GM23338 (cell line): ENCODE measurements around the gene GRIPAP1. TPM values are rescaled to one million over a fixed set of nuclear protein-coding genes. Genes with fewer than 3 reads are reported as not detected.

Experiments
- ATAC-seq: fragments of 200-7000 bp; cut with Tn5 transposase; 3 replicates; pipeline ENCODE4 v1.9.1; 2020
- DNase-seq: peaks from one replicate; pipeline ENCODE4 v3.0.0-alpha.2; 2015; ENCODE audit warnings: low spot score
- H2AFZ ChIP-seq: fragments of 200-600 bp; sonication (generic); 2 replicates; pipeline ENCODE4 v1.8.0; 2016; ENCODE audit warnings: antibody characterized with exemption, mild to moderate bottlenecking, moderate library complexity
- H3F3A ChIP-seq: fragments of 200-600 bp; sonication (generic); replicated peaks from 2 replicates; pipeline ENCODE4 v1.8.0; 2017; ENCODE audit warnings: antibody characterized with exemption, mixed run types, low read depth
- H3K27ac ChIP-seq: fragments of 200-600 bp; sonication (generic); 2 replicates; pipeline ENCODE4 v1.6.1; 2016; ENCODE audit warnings: low read depth
- H3K27me3 ChIP-seq: fragments of 200-600 bp; sonication (generic); 2 replicates; pipeline ENCODE4 v1.8.0; 2016; ENCODE audit warnings: mild to moderate bottlenecking, mixed run types, moderate library complexity; ENCODE audit not compliant: insufficient read depth
- H3K36me3 ChIP-seq: fragments of 200-600 bp; sonication (generic); 2 replicates; pipeline ENCODE4 v1.8.0; 2016; ENCODE audit warnings: mild to moderate bottlenecking; ENCODE audit not compliant: insufficient read depth
- H3K4me1 ChIP-seq: fragments of 200-600 bp; sonication (generic); 2 replicates; pipeline ENCODE4 v1.8.0; 2016; ENCODE audit warnings: mild to moderate bottlenecking, moderate library complexity; ENCODE audit not compliant: insufficient read depth
- H3K4me2 ChIP-seq: fragments of 200-600 bp; sonication (generic); 2 replicates; pipeline ENCODE4 v1.7.1; 2017; ENCODE audit warnings: mixed run types
- H3K4me3 ChIP-seq: fragments of 200-600 bp; sonication (generic); 2 replicates; pipeline ENCODE4 v1.6.1; 2016; ENCODE audit warnings: mixed run types
- H3K79me2 ChIP-seq: fragments of 200-600 bp; sonication (generic); replicated peaks from 2 replicates; pipeline ENCODE4 v1.8.0; 2017; ENCODE audit warnings: mild to moderate bottlenecking; ENCODE audit not compliant: insufficient read depth
- H3K9me2 ChIP-seq: fragments of 200-600 bp; sonication (generic); 2 replicates; pipeline ENCODE4 v1.8.0; 2017; ENCODE audit not compliant: insufficient read depth
- H4K20me1 ChIP-seq: fragments of 200-600 bp; sonication (generic); replicated peaks from 2 replicates; pipeline ENCODE4 v1.8.0; 2017; ENCODE audit warnings: mild to moderate bottlenecking; ENCODE audit not compliant: insufficient read depth
- H3K27ac Mint-ChIP-seq: 2 replicates; pipeline ENCODE4 v1.8.0; 2020; ENCODE audit warnings: inconsistent platforms, mild to moderate bottlenecking, moderate library complexity, mixed read lengths
- H3K27me3 Mint-ChIP-seq: 3 replicates; pipeline ENCODE4 v1.8.0; 2022; ENCODE audit warnings: low read depth, mild to moderate bottlenecking, moderate library complexity, mixed read lengths, inconsistent platforms; ENCODE audit not compliant: insufficient read depth, poor library complexity
- H3K36me3 Mint-ChIP-seq: 3 replicates; pipeline ENCODE4 v1.8.0; 2021; ENCODE audit warnings: low read depth, mild to moderate bottlenecking, inconsistent platforms, moderate library complexity, mixed read lengths
- H3K4me1 Mint-ChIP-seq: 3 replicates; pipeline ENCODE4 v1.8.0; 2020; ENCODE audit warnings: mild to moderate bottlenecking, inconsistent platforms, mixed read lengths
- H3K4me3 Mint-ChIP-seq: 3 replicates; pipeline ENCODE4 v1.8.0; 2021; ENCODE audit warnings: moderate library complexity, mild to moderate bottlenecking, inconsistent platforms, mixed read lengths
- H3K9me3 Mint-ChIP-seq: 3 replicates; pipeline ENCODE4 v1.8.0; 2020; ENCODE audit warnings: moderate library complexity, mild to moderate bottlenecking, inconsistent platforms, mixed read lengths
- CREB1 ChIP-seq: fragments of 250-450 bp; sonication (Bioruptor Pico); IDR thresholded peaks from 2 replicates; pipeline ENCODE4 v1.5.0; 2020; ENCODE audit warnings: low read depth, mild to moderate bottlenecking, moderate library complexity
- EZH2 ChIP-seq: fragments of 200-600 bp; sonication (generic); IDR thresholded peaks from one replicate; pipeline ENCODE4 v1.8.0; 2017; ENCODE audit warnings: antibody characterized with exemption, mild to moderate bottlenecking, low read depth; ENCODE audit not compliant: unreplicated experiment
- EZH2phosphoT487 ChIP-seq: fragments of 200-600 bp; sonication (generic); IDR thresholded peaks from one replicate; pipeline ENCODE4 v1.8.1; 2018; ENCODE audit warnings: antibody characterized with exemption; ENCODE audit not compliant: unreplicated experiment
- NANOG ChIP-seq: IDR thresholded peaks from 2 replicates; pipeline ENCODE4 v1.6.1; 2016; ENCODE audit warnings: antibody characterized with exemption, borderline replicate concordance
- POLR2AphosphoS5 ChIP-seq: IDR thresholded peaks from 2 replicates; pipeline ENCODE4 v1.6.1; 2016; ENCODE audit warnings: antibody characterized with exemption, low read depth
- STAT1 ChIP-seq: IDR thresholded peaks from one replicate; pipeline ENCODE4 v1.6.1; 2016; ENCODE audit warnings: antibody characterized with exemption; ENCODE audit not compliant: unreplicated experiment
- ZNF114 ChIP-seq: fragments of 250-450 bp; sonication (Bioruptor Pico); IDR thresholded peaks from 2 replicates; pipeline ENCODE4 v1.5.0; 2020; ENCODE audit warnings: mild to moderate bottlenecking, moderate library complexity
- ZNF331 ChIP-seq: fragments of 250-450 bp; sonication (Bioruptor Pico); IDR thresholded peaks from 2 replicates; pipeline ENCODE4 v1.5.0; 2020; ENCODE audit warnings: low read depth, mild to moderate bottlenecking, moderate library complexity
- polyA plus RNA-seq: library from polyadenylated mRNA; unstranded; fragments of >200 nt; fragmentation: Nextera tagmentation; extraction: Ambion mirVana; gene quantifications from 2 replicates; pipeline ENCODE4 v1.2.1, GENCODE V29; 2016
- total RNA-seq: library from RNA; depleted of rRNA; stranded (reverse); fragments of >200 nt; shearing (Covaris generic); gene quantifications from 2 replicates; pipeline ENCODE4 v1.2.3, GENCODE V29; 2014
- TF ChIP-seq, protein P1 (sequence below): fragments of 250-450 bp; sonication (Bioruptor Pico); IDR thresholded peaks from 2 replicates; pipeline ENCODE4 v1.5.0; 2020; ENCODE audit warnings: mild to moderate bottlenecking, moderate library complexity
- TF ChIP-seq, protein P2 (sequence below): IDR thresholded peaks from 2 replicates; pipeline ENCODE4 v1.6.1; 2016; ENCODE audit warnings: antibody characterized with exemption
- TF ChIP-seq, protein P3 (sequence below): IDR thresholded peaks from one replicate; pipeline ENCODE4 v1.6.1; 2018; ENCODE audit warnings: antibody characterized with exemption; ENCODE audit not compliant: unreplicated experiment
- TF ChIP-seq, protein P4 (sequence below), 2 experiments: fragments of 200-600 bp in 1 of 2; sonication (generic) in 1 of 2; conservative IDR thresholded peaks; 2 replicates each; pipeline versions ENCODE4 v1.5.1 to v1.6.1; 2016 to 2017; ENCODE audit warnings: antibody characterized with exemption in 2 of 2, low read depth in 2 of 2, mild to moderate bottlenecking in 2 of 2, moderate library complexity in 1 of 2

GRIPAP1 gene
- total and polyA plus RNA-seq, 2 experiments from 2014 or later = 39.1 to 62.2 TPM

GRCh38 chrX:48997865-48998264 is 4.2 kb downstream of the GRIPAP1 start (continued):
- TF ChIP-seq, protein P1, sequence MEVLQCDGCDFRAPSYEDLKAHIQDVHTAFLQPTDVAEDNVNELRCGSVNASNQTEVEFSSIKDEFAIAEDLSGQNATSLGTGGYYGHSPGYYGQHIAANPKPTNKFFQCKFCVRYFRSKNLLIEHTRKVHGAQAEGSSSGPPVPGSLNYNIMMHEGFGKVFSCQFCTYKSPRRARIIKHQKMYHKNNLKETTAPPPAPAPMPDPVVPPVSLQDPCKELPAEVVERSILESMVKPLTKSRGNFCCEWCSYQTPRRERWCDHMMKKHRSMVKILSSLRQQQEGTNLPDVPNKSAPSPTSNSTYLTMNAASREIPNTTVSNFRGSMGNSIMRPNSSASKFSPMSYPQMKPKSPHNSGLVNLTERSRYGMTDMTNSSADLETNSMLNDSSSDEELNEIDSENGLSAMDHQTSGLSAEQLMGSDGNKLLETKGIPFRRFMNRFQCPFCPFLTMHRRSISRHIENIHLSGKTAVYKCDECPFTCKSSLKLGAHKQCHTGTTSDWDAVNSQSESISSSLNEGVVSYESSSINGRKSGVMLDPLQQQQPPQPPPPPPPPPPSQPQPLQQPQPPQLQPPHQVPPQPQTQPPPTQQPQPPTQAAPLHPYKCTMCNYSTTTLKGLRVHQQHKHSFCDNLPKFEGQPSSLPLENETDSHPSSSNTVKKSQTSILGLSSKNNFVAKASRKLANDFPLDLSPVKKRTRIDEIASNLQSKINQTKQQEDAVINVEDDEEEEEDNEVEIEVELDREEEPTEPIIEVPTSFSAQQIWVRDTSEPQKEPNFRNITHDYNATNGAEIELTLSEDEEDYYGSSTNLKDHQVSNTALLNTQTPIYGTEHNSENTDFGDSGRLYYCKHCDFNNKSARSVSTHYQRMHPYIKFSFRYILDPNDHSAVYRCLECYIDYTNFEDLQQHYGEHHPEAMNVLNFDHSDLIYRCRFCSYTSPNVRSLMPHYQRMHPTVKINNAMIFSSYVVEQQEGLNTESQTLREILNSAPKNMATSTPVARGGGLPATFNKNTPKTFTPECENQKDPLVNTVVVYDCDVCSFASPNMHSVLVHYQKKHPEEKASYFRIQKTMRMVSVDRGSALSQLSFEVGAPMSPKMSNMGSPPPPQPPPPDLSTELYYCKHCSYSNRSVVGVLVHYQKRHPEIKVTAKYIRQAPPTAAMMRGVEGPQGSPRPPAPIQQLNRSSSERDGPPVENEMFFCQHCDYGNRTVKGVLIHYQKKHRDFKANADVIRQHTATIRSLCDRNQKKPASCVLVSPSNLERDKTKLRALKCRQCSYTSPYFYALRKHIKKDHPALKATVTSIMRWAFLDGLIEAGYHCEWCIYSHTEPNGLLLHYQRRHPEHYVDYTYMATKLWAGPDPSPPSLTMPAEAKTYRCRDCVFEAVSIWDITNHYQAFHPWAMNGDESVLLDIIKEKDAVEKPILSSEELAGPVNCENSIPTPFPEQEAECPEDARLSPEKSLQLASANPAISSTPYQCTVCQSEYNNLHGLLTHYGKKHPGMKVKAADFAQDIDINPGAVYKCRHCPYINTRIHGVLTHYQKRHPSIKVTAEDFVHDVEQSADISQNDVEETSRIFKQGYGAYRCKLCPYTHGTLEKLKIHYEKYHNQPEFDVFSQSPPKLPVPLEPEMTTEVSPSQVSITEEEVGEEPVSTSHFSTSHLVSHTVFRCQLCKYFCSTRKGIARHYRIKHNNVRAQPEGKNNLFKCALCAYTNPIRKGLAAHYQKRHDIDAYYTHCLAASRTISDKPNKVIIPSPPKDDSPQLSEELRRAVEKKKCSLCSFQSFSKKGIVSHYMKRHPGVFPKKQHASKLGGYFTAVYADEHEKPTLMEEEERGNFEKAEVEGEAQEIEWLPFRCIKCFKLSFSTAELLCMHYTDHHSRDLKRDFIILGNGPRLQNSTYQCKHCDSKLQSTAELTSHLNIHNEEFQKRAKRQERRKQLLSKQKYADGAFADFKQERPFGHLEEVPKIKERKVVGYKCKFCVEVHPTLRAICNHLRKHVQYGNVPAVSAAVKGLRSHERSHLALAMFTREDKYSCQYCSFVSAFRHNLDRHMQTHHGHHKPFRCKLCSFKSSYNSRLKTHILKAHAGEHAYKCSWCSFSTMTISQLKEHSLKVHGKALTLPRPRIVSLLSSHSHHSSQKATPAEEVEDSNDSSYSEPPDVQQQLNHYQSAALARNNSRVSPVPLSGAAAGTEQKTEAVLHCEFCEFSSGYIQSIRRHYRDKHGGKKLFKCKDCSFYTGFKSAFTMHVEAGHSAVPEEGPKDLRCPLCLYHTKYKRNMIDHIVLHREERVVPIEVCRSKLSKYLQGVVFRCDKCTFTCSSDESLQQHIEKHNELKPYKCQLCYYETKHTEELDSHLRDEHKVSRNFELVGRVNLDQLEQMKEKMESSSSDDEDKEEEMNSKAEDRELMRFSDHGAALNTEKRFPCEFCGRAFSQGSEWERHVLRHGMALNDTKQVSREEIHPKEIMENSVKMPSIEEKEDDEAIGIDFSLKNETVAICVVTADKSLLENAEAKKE (CRISPR knock-in tag) = no peak
- TF ChIP-seq, protein P2, sequence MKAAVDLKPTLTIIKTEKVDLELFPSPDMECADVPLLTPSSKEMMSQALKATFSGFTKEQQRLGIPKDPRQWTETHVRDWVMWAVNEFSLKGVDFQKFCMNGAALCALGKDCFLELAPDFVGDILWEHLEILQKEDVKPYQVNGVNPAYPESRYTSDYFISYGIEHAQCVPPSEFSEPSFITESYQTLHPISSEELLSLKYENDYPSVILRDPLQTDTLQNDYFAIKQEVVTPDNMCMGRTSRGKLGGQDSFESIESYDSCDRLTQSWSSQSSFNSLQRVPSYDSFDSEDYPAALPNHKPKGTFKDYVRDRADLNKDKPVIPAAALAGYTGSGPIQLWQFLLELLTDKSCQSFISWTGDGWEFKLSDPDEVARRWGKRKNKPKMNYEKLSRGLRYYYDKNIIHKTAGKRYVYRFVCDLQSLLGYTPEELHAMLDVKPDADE = no peak
- TF ChIP-seq NANOG (no peak), EZH2 (no peak), STAT1 (no peak)

DNA sequence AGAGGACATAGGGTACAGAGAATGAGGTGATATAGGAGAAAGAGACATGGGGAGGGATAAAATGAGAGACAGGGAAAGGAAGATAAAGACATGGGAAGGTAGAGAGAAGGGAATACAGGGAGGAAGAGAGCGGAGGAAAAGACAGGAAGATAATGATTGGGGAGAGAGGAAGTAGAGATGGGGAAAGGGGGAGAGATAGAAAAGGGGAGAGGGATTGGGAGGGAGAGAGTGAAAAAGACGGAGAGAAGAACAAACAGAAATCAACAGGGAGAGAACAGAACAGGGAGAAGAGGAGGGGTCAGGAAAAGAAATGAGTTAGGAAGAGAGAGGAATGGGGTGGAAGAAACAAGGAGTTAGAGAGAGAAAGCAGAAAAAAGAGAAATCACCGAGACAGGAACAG is 4.6 kb downstream of the GRIPAP1 start:
- Histone ChIP-seq H3K4me3 (no peak overlapping the region), H2AFZ (no peak overlapping the region), H3K4me1 (no peaks in the 10 kb centered on the region), H3K4me2 (no peak overlapping the region), H3K79me2 (peaks cover 12% of the 10 kb centered on the region), H3K27ac (no peak overlapping the region), H3K27me3 (no peaks in the 10 kb centered on the region), H3K9me2 (no peaks in the 10 kb centered on the region), H4K20me1 (peaks cover 3% of the 10 kb centered on the region; the same call in 1 of the 2 replicates), H3K36me3 (no peaks in the 10 kb centered on the region), H3F3A (no peaks in the 10 kb centered on the region)
- Mint-ChIP-seq H3K27ac (no peak overlapping the region), H3K4me1 (peaks cover 8% of the 10 kb centered on the region; the same call in 2 of the 3 replicates), H3K36me3 (peaks cover 69% of the 10 kb centered on the region), H3K27me3 (peaks cover 6% of the 10 kb centered on the region), H3K9me3 (no peaks in the 10 kb centered on the region), H3K4me3 (no peak overlapping the region; the same call in 2 of the 3 replicates)
- ATAC-seq (no peak), DNase-seq (no peak)
- TF ChIP-seq NANOG = no peak
- TF ChIP-seq, protein P2 = no peak
- TF ChIP-seq, protein P3, sequence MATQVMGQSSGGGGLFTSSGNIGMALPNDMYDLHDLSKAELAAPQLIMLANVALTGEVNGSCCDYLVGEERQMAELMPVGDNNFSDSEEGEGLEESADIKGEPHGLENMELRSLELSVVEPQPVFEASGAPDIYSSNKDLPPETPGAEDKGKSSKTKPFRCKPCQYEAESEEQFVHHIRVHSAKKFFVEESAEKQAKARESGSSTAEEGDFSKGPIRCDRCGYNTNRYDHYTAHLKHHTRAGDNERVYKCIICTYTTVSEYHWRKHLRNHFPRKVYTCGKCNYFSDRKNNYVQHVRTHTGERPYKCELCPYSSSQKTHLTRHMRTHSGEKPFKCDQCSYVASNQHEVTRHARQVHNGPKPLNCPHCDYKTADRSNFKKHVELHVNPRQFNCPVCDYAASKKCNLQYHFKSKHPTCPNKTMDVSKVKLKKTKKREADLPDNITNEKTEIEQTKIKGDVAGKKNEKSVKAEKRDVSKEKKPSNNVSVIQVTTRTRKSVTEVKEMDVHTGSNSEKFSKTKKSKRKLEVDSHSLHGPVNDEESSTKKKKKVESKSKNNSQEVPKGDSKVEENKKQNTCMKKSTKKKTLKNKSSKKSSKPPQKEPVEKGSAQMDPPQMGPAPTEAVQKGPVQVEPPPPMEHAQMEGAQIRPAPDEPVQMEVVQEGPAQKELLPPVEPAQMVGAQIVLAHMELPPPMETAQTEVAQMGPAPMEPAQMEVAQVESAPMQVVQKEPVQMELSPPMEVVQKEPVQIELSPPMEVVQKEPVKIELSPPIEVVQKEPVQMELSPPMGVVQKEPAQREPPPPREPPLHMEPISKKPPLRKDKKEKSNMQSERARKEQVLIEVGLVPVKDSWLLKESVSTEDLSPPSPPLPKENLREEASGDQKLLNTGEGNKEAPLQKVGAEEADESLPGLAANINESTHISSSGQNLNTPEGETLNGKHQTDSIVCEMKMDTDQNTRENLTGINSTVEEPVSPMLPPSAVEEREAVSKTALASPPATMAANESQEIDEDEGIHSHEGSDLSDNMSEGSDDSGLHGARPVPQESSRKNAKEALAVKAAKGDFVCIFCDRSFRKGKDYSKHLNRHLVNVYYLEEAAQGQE = no peak
- TF ChIP-seq ZNF331 (CRISPR knock-in tag) = no peak
- no peak for TF ChIP-seq STAT1
- no peak for TF ChIP-seq POLR2AphosphoS5
- TF ChIP-seq ZNF114 = no peak
- no peak for TF ChIP-seq EZH2phosphoT487
- TF ChIP-seq, protein P4, sequence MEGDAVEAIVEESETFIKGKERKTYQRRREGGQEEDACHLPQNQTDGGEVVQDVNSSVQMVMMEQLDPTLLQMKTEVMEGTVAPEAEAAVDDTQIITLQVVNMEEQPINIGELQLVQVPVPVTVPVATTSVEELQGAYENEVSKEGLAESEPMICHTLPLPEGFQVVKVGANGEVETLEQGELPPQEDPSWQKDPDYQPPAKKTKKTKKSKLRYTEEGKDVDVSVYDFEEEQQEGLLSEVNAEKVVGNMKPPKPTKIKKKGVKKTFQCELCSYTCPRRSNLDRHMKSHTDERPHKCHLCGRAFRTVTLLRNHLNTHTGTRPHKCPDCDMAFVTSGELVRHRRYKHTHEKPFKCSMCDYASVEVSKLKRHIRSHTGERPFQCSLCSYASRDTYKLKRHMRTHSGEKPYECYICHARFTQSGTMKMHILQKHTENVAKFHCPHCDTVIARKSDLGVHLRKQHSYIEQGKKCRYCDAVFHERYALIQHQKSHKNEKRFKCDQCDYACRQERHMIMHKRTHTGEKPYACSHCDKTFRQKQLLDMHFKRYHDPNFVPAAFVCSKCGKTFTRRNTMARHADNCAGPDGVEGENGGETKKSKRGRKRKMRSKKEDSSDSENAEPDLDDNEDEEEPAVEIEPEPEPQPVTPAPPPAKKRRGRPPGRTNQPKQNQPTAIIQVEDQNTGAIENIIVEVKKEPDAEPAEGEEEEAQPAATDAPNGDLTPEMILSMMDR (conservative IDR thresholded peaks at IDR 0.05; ENCODE audit: low read depth in 2 of 2) = no peak
- TF ChIP-seq CREB1 (CRISPR knock-in tag) = no peak
